Measurements from ENCODE around the gene DENND5B. TPM values are rescaled to one million over a fixed set of nuclear protein-coding genes. Genes with fewer than 3 reads are reported as not detected.

DENND5B gene
- total and polyA plus RNA-seq, 10 of the 15 experiments (the other 5 are each of a cell fraction or from before 2014, with no cell fraction given) = 0.39 to 32.5 (median 20.6) TPM

GRCh38 chr12:31361730-31362114 lies 229.2 kb downstream of the DENND5B start:
- no TSS peak for BruUV-seq (replicated peaks)
- no peaks in the 10 kb centered on the region; the same call in 2 of the 3 replicates for H3K9me3 ChIP-seq (replicated peaks; ENCODE audit: control insufficient read depth, insufficient read depth, low read length)
- no peak for DNase-seq (ENCODE audit: low read depth, low spot score)
- no peak overlapping the region for H3K4me3 ChIP-seq
- no peak overlapping the region for H3K9ac ChIP-seq (ENCODE audit: control insufficient read depth, insufficient read depth, low read length)
- no peaks in the 10 kb centered on the region for H3K27me3 ChIP-seq (replicated peaks in 1 of 2; ENCODE audit: control insufficient read depth in 2 of 2, insufficient read depth in 2 of 2, low read length in 1 of 2)
- no peak for TF ChIP-seq SMAD5 (IDR thresholded peaks at IDR 0.05; ENCODE audit: low read depth)
- TF ChIP-seq E2F8 (IDR thresholded peaks at IDR 0.05; ENCODE audit: low read depth, partially characterized antibody) = no peak
- no peak for TF ChIP-seq EP300 (IDR thresholded peaks at IDR 0.05; ENCODE audit: borderline replicate concordance in 1 of 2, control insufficient read depth in 1 of 2, low read depth in 2 of 2, low read length in 2 of 2)
- TF ChIP-seq CHD4 (IDR thresholded peaks at IDR 0.05) = no peak
- no peak for TF ChIP-seq POU2F2 (IDR thresholded peaks at IDR 0.05; ENCODE audit: borderline replicate concordance, low read depth, low read length)
- TF ChIP-seq HDAC2 (IDR thresholded peaks at IDR 0.05) = no peak
- TF ChIP-seq BACH1 (IDR thresholded peaks at IDR 0.05; ENCODE audit: borderline replicate concordance) = no peak
- no peak for TF ChIP-seq NFXL1 (IDR thresholded peaks at IDR 0.05; ENCODE audit: borderline replicate concordance)
- no peak for TF ChIP-seq POLR2AphosphoS2 (IDR thresholded peaks at IDR 0.05; ENCODE audit: low read depth, low read length)
- no peak for TF ChIP-seq ZBTB4 (CRISPR knock-in tag; IDR thresholded peaks at IDR 0.05)
- TF ChIP-seq SUPT20H (IDR thresholded peaks at IDR 0.05; ENCODE audit: borderline replicate concordance, control insufficient read depth, low read depth, low read length) = no peak
- no peak for TF ChIP-seq STAT3 (IDR thresholded peaks at IDR 0.05; ENCODE audit: low read depth, low read length)
- no peak for TF ChIP-seq CTCF (IDR thresholded peaks at IDR 0.05 in 2 of 3, conservative IDR thresholded peaks at IDR 0.05 in 1 of 3; ENCODE audit: control insufficient read depth in 2 of 3, extremely low read depth in 1 of 3, insufficient read depth in 1 of 3, low read depth in 3 of 3, low read length in 3 of 3)
- TF ChIP-seq YY1 (IDR thresholded peaks at IDR 0.05; ENCODE audit: low read depth, low read length) = no peak
- no peak for TF ChIP-seq ASH2L (IDR thresholded peaks at IDR 0.05; ENCODE audit: borderline replicate concordance, low read depth)
- intact Hi-C loops (cut with micrococcal nuclease; ENCODE audit: unreplicated experiment) (no loop called here), in situ Hi-C loops (cut with MboI) (no loop called here)
- no peak for FAIRE-seq
- ChIA-PET CTCF (interaction anchor here (0.9 to 4.4 kb wide), 6 partner anchors 9 to 111 kb away, joined by 3 to 33 read pairs (median 16); no protein-coding TSS in a partner anchor), POLR2A (interaction anchor here (1.8 kb wide), 1 partner anchor 38 kb away, joined by 5 read pairs; no protein-coding TSS in a partner anchor), SMC1A (ENCODE audit: uncharacterized antibody, unreplicated experiment) (interaction anchor here (1.0 to 2.3 kb wide), 2 partner anchors 31 to 108 kb away, joined by 4 to 17 read pairs; no protein-coding TSS in a partner anchor), RAD21 (ENCODE audit: unreplicated experiment) (interaction anchor here (1.2 to 2.3 kb wide), 5 partner anchors 40 to 125 kb away, joined by 3 to 21 read pairs (median 5); no protein-coding TSS in a partner anchor)
- no peak overlapping the region for H3K4me2 ChIP-seq (ENCODE audit: control insufficient read depth, insufficient read depth)
- WGBS (ENCODE audit: insufficient coverage, insufficient replicate concordance, low lambda C conversion rate, missing lambda C conversion rate) = 92% methylated on average over 13 of the region's 14 CpGs
- H4K20me1 ChIP-seq (ENCODE audit: control insufficient read depth, insufficient read depth) = no peaks in the 10 kb centered on the region
- no peaks in the 10 kb centered on the region for H3K79me2 ChIP-seq (ENCODE audit: control insufficient read depth, insufficient read depth, low read length)
- H2AFZ ChIP-seq (ENCODE audit: control insufficient read depth, low read depth, low read length) = no peak overlapping the region
- H3K4me1 ChIP-seq (ENCODE audit: control insufficient read depth, insufficient read depth, low read length) = peaks cover 22% of the 10 kb centered on the region
- no peak overlapping the region for H3K27ac ChIP-seq (ENCODE audit: control insufficient read depth, insufficient read depth)
- H3K36me3 ChIP-seq (ENCODE audit: control insufficient read depth in 2 of 2, insufficient read depth in 2 of 2, low read length in 1 of 2) = no peaks in the 10 kb centered on the region
- ATAC-seq = no peak

All from GM12878 (cell line).